LHCN-M2 (cell line): Measurements from ENCODE around the gene ANKRD13C. TPM values are rescaled to one million over a fixed set of nuclear protein-coding genes. Genes with fewer than 3 reads are reported as not detected.
"Not testable (repeated sequence)": the region's sequence is repeated elsewhere in the genome, so short reads cannot be mapped to it uniquely, and the experiment has no call there.

Experiments used
- DNase-seq: peaks from one replicate; pipeline ENCODE4 v3.0.0-alpha.2; 2012; ENCODE audit warnings: low read depth
- total RNA-seq: library from RNA; depleted of rRNA; stranded (reverse); fragments of >200 nt; gene quantifications from 2 replicates; pipeline ENCODE4 v1.2.3, GENCODE V29; 2014

The ANKRD13C gene
- total RNA-seq, 1 experiment from 2014 or later, result 22.5 TPM

DNA sequence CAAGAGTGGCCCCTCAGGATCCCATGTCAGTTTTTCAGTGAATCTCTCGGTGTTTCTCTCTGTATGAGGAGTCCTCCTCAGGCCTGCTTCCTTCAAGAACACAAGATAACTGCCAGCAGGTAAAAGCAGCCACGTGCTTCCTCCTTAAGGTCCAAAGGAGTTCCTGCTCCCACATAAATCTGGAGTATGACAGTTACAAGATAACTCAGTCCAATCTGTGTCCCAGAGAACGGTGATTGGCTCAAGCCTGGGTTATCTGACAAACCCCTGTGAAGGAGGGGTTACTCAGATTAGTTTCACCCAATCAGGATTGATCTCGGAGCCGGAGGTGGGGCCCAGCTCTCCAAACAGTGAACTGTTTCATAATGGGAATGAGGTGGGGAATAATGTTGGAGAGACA, 5.8 kb upstream of the ANKRD13C start:
- no peak for DNase-seq

GRCh38 chr1:70358921-70359564, 4.5 kb upstream of the ANKRD13C start:
- peak; percentile 46 for DNase-seq

DNA sequence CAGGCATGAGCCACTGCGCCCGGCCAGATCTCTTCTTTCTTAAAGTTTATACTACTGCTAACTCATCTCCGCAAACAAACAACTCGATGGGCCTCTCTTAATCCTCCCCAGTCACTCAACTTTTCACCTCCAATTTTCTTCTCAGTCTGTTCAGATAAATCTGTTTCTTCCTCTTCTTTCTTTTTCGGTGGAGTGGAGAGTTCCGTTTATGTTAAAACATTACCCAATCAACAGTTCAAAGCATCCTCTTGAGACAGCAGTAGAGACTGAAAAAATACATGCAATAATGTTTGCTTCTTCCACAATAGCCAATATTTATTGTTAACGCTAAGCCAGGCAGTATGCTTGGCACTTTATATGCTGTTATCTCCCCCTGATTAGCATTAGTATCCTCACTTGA, 1.4 kb upstream of the ANKRD13C start:
- no peak for DNase-seq

DNA sequence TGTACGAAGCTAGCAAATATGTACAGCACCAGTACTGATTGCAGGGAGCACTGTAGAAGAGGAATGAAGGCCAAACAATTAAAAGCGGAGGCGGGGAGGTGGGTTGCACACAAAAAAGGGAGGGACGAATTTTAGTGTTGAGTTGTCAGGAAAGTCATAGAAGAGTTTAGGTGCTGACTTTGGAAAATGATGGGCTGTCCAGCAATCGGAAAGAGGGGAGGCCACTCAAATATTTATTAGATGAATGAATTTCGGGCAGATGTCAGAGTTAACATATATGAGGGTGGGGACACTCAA, 537 bp upstream of the ANKRD13C start:
- DNase-seq, result no peak

GRCh38 chr1:70353601-70354331, 756 bp downstream of the ANKRD13C start:
- peak; percentile 81 for DNase-seq

DNA sequence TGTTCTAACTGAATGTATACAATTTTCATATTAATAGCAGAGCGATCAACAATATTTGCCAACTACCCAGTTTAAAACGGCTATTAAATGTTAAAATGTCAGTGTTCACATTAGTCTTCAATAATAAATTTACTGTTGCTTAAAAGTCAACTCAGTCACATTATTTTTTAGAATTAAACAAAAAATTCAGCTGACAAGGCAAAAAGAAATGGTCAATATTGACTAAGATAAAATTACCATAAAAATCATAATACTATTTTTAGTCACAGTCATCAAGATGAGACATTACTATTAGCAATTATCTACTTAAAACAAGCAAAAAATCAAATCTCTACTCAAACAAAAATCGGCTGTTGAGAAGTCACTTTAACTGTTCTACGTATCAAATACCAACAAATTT, 1.5 kb downstream of the ANKRD13C start:
- no peak for DNase-seq

GRCh38 chr1:70349799-70350198, 4.7 kb downstream of the ANKRD13C start:
- DNase-seq, result not testable (repeated sequence)

- no peak for DNase-seq
Measured at GRCh38 chr1:70348399-70349165, 5.9 kb downstream of the ANKRD13C start.

DNA sequence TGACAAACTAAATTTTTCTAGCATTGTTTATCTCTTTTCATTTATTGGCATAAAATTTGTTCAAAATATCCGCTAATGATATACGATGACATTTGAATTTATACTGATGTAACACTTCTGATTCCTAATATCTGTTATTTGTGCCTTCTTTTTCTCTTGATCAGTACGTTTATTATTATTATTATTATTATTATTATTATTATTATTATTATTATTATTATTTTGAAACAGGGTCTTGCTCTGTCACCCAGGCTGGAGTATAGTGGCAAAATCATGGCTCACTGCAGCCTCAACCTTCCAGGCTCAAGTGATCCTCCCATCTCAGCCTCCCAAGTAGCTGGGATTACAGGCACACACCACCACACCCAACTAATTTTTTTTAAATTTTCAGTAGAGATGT, 14.9 kb downstream of the ANKRD13C start:
- not testable (repeated sequence) for DNase-seq

- no peak for DNase-seq
Measured at GRCh38 chr1:70336050-70336449, 18.5 kb downstream of the ANKRD13C start.

- DNase-seq, result no peak
Measured at GRCh38 chr1:70334436-70334835, 20.1 kb downstream of the ANKRD13C start.

DNA sequence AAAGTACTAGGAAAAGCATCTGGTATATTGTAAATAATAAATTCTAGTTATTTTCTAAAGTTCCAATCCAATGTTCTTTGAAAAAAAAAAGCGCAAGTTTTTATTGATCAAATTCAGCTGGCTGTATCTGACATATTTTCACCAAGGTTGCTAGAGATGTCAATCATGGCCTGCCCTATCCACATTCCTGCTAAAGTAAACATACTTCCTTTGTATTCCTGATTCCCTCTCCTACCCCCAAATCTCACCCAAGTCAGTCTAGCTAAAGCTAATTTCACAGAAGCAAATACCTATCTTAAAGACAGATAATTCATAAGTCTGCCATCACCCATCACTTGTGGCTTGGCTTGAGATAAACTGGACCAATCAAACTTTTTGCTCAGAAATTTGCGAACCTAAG, 21.3 kb downstream of the ANKRD13C start:
- no peak for DNase-seq

GRCh38 chr1:70331962-70332361, 22.6 kb downstream of the ANKRD13C start:
- peak; percentile 74 for DNase-seq

GRCh38 chr1:70327306-70328076, 27.0 kb downstream of the ANKRD13C start:
- no peak for DNase-seq

DNA sequence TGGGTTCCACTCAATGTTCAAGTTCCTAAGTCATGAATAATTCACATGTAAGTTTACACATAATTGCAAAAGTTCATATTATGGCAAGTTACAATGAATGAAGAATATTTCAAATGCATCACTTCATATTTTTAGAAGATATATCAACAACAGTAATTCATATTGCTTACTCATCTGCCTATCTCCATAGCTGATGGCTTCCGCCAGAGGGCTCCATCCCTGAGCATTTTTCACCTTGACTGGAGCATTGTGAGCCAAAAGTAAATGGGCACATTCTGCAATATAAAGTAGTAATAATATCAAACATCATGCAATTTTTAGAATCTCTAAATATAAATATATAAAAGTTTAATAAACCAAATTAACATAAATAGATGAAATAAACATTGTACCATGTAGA, 29.8 kb downstream of the ANKRD13C start:
- DNase-seq, result no peak

- peak; percentile 56 for DNase-seq
Measured at GRCh38 chr1:70319750-70320149, 34.8 kb downstream of the ANKRD13C start.

DNA sequence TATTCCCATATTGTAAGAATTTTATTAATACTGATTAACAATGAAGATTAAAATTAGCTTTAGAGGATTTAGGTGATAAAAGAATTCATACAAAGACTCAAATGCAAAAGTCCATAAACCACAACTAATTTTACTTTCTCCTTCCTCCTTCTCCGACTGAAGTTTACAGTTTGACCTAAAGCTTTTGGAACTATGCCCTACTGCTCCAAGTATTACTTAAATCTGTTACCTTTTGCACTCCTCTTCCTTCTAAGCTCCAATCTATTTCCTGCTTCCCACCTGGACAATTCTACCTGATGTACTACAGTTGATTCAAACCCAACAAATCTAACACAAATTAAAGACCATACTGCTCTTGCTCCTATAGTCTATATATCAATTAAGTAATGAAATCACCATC, 36.3 kb downstream of the ANKRD13C start:
- no peak for DNase-seq

DNA sequence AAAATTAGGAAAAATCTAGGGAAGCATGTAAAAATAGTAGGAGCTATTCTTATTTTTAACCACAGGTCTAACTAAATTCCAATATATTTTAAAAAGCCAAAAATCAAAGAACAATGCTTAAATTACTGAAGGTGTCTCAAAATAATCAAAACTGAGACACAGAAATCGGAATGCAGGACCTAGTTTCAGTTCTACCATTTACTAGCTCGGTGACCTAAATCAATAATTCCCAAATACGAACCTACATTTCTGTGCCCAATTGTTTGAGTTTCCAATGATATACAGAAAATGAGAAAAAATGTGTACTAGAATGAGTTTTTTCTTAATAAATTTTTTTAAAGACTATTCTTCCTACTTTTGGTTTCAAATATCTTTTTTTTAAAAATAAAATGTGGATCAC, 37.4 kb downstream of the ANKRD13C start:
- no peak for DNase-seq

DNA sequence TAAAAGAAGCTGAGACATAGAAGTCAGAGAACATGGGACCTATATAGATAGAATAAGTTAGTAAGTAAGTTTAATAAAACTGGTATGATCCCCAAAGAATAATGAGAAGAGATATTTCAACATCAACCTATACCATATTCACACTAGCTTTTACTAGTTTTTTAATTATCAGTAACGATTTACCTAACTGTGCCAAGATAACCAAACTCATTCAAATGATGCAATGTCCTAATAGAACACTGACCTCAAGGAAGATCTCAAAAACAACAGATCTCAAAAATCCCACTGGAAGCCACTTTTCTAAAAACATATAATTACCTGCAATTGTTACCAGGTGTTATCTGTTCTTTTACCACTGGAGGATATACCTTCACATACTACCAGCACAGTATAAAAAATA, 38.7 kb downstream of the ANKRD13C start:
- no peak for DNase-seq

DNA sequence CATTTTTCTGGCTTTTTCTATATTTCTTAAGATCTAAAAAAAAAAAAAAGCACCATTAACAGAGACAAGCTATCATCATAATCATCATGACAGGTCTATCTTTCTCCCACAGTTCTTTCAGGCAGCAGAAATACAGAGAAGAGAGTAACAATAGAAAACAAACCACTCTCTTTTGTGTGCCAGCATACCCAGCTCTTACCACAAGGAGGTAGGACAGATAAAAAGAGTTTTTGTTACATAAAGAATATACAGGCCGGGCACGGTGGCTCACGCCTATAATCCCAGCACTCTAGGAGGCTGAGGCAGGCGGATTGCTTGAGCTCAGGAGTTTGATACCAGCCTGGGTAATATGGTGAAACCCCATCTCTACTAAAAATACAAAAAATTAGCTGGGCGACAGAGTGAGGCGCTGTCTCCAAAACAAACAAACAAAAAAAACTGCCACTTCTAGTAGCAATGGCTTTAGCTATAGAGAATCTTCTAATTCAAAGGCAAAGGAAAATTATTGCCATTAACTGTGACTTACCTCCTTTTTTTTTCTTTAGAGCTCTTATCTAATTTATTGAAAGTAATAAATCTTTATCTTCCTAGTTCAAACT, 39.7 kb downstream of the ANKRD13C start:
- no peak for DNase-seq

DNA sequence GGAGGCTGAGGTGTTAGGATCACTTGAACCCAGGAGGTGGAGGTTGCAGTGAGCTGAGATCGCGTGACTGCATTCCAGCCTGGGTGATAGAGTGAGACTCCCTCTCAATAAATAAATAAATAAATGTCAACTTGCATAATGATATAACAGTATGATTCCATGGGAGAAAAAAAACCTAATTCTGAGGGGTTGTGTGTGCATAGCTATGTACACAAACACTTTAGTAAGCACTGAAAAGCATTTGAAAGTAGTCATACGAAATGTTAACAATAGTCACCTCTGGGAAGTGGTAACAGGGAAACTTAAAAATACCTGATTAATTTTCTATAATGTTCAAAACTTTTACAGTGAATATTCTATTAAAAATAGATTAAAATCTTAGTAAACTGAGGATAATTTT, 43.2 kb downstream of the ANKRD13C start:
- DNase-seq, result no peak

GRCh38 chr1:70299472-70299871, 55.0 kb downstream of the ANKRD13C start:
- no peak for DNase-seq
